ENCODE results near the gene CHST15. TPM values are rescaled to one million over a fixed set of nuclear protein-coding genes. Genes with fewer than 3 reads are reported as not detected.

CHST15 gene
- total RNA-seq, 6 experiments from 2014 or later, result 0.88 to 8.7 (median 1.1) TPM

DNA sequence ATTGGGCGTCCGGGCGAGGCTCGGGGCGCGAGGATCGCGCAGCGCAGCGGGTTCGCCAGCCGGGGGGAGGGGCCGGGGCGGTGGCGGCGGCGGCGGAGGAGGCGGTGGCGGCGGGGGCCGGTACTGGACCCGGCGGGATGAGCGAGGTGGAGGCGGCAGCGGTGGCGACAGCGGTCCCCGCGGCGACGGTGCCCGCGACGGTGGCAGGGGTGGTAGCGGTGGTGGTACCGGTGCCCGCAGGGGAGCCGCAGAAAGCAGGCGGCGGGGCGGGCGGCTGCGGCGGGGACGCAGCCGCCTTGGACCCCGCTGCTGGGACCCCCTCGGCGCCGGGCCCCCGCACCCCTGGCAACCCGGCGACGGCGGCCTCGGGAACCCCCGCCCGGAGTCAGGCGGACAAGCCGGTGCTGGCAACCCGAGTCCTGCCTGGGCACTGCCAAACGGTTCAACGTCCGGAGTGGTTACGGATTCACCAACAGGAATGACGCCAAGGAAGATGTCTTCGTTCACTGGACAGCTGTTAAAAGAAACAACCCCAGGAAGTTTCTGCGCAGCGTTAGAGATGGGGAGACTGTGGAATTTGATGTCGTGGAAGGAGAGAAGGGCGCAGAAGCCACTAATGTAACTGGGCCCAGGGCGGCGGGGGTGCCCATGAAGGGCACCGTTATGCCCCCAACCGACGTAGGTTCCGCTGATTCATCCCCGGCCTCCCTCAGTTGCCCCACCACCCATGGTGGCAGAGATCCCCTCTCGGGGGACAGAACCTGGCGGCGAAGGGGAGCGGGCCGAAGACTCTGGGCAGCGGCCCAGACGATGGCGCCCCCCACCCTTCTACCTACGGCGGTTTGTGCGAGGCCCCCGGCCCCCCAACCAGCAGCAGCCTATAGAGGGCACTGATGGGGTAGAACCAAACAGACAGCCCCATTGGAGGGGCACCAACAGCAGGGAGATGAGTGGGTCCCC lies 101.5 kb downstream of the CHST15 start:
- Mint-ChIP-seq H3K27ac (no peak overlapping the region), H3K27me3 (ENCODE audit: insufficient read depth) (peaks cover 27% of the 10 kb centered on the region), H3K9me3 (no peaks in the 10 kb centered on the region), H3K36me3 (ENCODE audit: low read depth) (peaks cover 5% of the 10 kb centered on the region; the same call in 1 of the 2 replicates), H3K4me3 (no peak overlapping the region), H3K4me1 (ENCODE audit: low read depth) (peaks cover 23% of the 10 kb centered on the region)
- DNase-seq, result no peak
- TF ChIP-seq, protein P1, sequence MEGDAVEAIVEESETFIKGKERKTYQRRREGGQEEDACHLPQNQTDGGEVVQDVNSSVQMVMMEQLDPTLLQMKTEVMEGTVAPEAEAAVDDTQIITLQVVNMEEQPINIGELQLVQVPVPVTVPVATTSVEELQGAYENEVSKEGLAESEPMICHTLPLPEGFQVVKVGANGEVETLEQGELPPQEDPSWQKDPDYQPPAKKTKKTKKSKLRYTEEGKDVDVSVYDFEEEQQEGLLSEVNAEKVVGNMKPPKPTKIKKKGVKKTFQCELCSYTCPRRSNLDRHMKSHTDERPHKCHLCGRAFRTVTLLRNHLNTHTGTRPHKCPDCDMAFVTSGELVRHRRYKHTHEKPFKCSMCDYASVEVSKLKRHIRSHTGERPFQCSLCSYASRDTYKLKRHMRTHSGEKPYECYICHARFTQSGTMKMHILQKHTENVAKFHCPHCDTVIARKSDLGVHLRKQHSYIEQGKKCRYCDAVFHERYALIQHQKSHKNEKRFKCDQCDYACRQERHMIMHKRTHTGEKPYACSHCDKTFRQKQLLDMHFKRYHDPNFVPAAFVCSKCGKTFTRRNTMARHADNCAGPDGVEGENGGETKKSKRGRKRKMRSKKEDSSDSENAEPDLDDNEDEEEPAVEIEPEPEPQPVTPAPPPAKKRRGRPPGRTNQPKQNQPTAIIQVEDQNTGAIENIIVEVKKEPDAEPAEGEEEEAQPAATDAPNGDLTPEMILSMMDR (IDR thresholded peaks at IDR 0.05), result 0 out of 2 replicates have a peak, but pooled peaks have one; percentile 10

DNA sequence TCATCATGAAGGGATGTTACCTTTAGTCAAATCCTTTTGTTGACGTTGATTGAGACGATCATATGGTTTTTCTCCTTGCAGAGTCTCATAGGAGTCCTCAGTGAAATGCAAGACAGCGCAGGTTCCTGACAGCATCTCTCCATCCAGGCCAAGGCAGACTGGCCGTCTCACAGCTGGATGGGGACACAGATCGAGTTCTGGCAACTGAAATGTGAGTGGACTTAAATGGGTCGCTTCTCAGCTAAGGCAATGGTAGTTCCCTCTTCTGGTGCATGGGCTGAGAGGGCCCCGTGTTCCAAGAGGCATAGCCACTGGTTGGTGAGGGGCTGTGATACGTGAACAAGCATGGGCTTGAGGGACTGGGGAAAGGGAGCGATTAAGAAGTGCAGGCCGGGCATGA lies 102.5 kb downstream of the CHST15 start:
- H3K9me3 Mint-ChIP-seq, result no peaks in the 10 kb centered on the region
- H3K27ac Mint-ChIP-seq, result no peak overlapping the region
- H3K4me1 Mint-ChIP-seq (ENCODE audit: low read depth), result peaks cover 13% of the 10 kb centered on the region
- no peak overlapping the region; the same call in 1 of the 2 replicates for H3K4me3 Mint-ChIP-seq
- H3K27me3 Mint-ChIP-seq (ENCODE audit: insufficient read depth), result peaks cover 31% of the 10 kb centered on the region
- TF ChIP-seq, protein P1 (IDR thresholded peaks at IDR 0.05), result no peak
- no peak for DNase-seq
- H3K36me3 Mint-ChIP-seq (ENCODE audit: low read depth), result peaks cover 5% of the 10 kb centered on the region; the same call in 1 of the 2 replicates

DNA sequence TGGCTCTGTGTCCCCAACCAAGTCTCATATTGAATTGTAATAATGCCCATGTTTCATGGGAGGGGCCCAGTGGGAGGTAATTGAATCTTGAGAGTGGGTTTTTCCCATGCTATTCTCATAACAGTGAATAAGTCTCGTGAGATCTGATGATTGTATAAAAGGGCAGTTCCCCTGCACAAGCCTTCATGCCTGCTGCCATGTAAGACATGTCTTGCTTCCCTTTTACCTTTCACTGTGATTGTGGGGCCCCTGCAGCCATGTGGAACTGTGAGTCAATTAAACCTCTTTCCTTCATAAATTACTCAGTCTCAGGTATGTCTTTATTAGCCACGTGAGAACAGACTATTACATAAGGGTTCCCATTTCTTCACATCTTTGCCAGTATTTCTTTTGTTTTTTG lies 104.7 kb downstream of the CHST15 start:
- peaks cover 31% of the 10 kb centered on the region for H3K27me3 Mint-ChIP-seq (ENCODE audit: insufficient read depth)
- no peak overlapping the region for H3K4me3 Mint-ChIP-seq
- TF ChIP-seq, protein P1 (IDR thresholded peaks at IDR 0.05), result no peak
- H3K27ac Mint-ChIP-seq, result no peak overlapping the region
- no peak for DNase-seq
- peaks cover 11% of the 10 kb centered on the region for H3K9me3 Mint-ChIP-seq
- no peaks in the 10 kb centered on the region; the same call in 1 of the 2 replicates for H3K4me1 Mint-ChIP-seq (ENCODE audit: low read depth)
- peaks cover 5% of the 10 kb centered on the region; the same call in 1 of the 2 replicates for H3K36me3 Mint-ChIP-seq (ENCODE audit: low read depth)

DNA sequence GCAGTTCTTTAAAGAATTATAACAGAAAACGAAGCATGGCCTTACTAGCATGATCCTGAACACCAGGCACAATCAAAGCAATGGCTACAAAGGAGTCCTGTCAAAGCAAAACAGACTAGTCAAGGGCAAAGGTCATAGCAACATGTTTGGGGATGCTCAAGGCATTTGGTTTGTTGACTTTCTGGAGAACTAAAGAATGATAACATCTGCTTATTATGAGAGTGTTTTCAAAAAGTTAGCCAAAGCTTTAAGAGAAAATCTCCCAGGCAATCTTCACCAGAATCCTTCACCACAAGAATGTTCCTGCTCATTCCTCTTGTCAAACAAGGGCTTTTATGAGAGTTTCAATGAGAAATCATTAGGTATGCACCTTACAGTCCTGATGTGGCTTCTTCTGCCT lies 106.7 kb downstream of the CHST15 start:
- Mint-ChIP-seq H3K27ac (no peak overlapping the region), H3K36me3 (ENCODE audit: low read depth) (peaks cover 5% of the 10 kb centered on the region; the same call in 1 of the 2 replicates), H3K4me1 (ENCODE audit: low read depth) (no peaks in the 10 kb centered on the region), H3K4me3 (no peak overlapping the region), H3K9me3 (peaks cover 17% of the 10 kb centered on the region), H3K27me3 (ENCODE audit: insufficient read depth) (peaks cover 28% of the 10 kb centered on the region)
- TF ChIP-seq, protein P1 (IDR thresholded peaks at IDR 0.05), result no peak
- DNase-seq, result peak; percentile 55

GRCh38 chr10:123974406-123974805 lies 119.0 kb downstream of the CHST15 start:
- H3K9me3 Mint-ChIP-seq, result peaks cover 18% of the 10 kb centered on the region
- H3K4me1 Mint-ChIP-seq (ENCODE audit: low read depth), result no peaks in the 10 kb centered on the region
- peaks cover 8% of the 10 kb centered on the region; the same call in 1 of the 2 replicates for H3K36me3 Mint-ChIP-seq (ENCODE audit: low read depth)
- H3K27ac Mint-ChIP-seq, result no peak overlapping the region; the same call in 1 of the 2 replicates
- DNase-seq, result peak; percentile 47
- peaks cover 8% of the 10 kb centered on the region for H3K27me3 Mint-ChIP-seq (ENCODE audit: insufficient read depth)
- TF ChIP-seq, protein P1 (IDR thresholded peaks at IDR 0.05), result no peak
- H3K4me3 Mint-ChIP-seq, result no peak overlapping the region

All from HFFc6 (cell line).